Neutrophil (primary cell): Measurements from ENCODE around the gene MDH2.

Experiments
- H3K27ac ChIP-seq: fragments of 200-600 bp; sonication (generic); 2 replicates; pipeline ENCODE4 v1.5.1; 2016; ENCODE audit warnings: mild to moderate bottlenecking, moderate library complexity
- H3K27me3 ChIP-seq: fragments of 200-600 bp; sonication (generic); 2 replicates; pipeline ENCODE4 v1.6.0; 2016; ENCODE audit warnings: mild to moderate bottlenecking
- H3K36me3 ChIP-seq: fragments of 200-600 bp; sonication (generic); 2 replicates; pipeline ENCODE4 v1.5.1; 2017
- H3K4me1 ChIP-seq, 2 experiments: fragments of 200-600 bp in 1 of 2; sonication (generic) in 1 of 2; 1 replicate in 1 of 2; 2 replicates in 1 of 2; pipeline versions ENCODE4 v1.5.1 to v1.6.1; 2013 to 2016; ENCODE audit warnings: low read depth in 1 of 2, low read length in 1 of 2, mild to moderate bottlenecking in 1 of 2, moderate library complexity in 1 of 2; ENCODE audit not compliant: control insufficient read depth in 1 of 2, insufficient read depth in 1 of 2
- H3K4me3 ChIP-seq, 2 experiments: fragments of 200-600 bp in 1 of 2; sonication (generic) in 1 of 2; 1 replicate in 1 of 2; 2 replicates in 1 of 2; pipeline ENCODE4 v1.5.1; 2013 to 2016; ENCODE audit warnings: low read depth in 1 of 2, low read length in 1 of 2, mild to moderate bottlenecking in 1 of 2, moderate library complexity in 1 of 2
- H3K9me3 ChIP-seq: fragments of 200-600 bp; sonication (generic); 2 replicates; pipeline ENCODE4 v1.5.1; 2016
- TF ChIP-seq, protein P1 (sequence below): fragments of 200-600 bp; sonication (generic); IDR thresholded peaks from 2 replicates; pipeline ENCODE4 v1.5.1; 2016; ENCODE audit warnings: antibody characterized with exemption

The MDH2 gene

DNA sequence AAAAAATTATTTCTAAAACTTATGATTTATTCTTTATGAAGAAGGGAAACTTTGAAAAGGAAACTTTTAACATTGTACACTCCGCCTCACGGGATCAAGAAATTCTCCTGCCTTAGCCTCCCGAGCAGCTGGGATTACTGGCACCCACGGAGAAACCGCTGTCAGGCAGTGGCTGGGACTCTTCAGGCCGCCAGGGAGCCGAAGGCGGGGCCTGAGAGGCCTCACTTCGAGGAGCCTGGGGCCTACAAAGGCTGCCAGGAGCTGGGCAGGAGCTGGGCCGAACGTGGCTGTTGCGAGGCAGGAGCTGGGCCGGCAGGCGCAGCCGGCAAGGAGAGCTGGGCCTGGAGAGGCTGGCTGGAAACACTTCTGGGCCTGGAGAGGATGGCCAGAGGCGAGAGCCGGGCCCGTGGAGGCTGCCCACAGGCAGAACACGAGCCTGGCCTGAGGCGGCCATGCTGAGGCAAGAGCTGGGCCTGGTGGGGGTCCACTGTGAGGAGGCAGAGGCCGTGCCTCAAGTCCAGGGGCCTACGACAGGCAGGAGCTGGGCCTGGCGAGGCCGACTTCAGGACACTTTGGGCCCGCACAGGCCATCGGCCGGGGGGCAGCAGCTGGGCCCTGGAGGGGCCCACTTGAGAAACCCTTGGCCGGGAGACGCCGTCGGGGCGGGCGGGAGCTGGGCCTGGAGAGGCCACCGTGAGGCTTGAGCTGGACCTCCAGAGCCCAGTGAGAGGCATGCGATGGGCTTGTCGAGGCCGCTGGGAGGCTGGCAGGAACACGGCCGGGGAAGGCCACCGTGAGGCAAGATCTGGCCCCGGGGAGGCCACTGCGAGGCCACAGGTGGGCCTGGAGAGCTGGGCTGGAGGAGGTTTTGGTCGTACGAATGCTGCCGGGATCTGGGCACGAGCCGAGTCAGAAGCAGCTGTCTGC lies 23.7 kb downstream of the MDH2 start:
- H3K9me3 ChIP-seq, result no peaks in the 10 kb centered on the region
- H3K36me3 ChIP-seq, result peaks cover 10% of the 10 kb centered on the region
- no peaks in the 10 kb centered on the region for H3K27me3 ChIP-seq
- H3K27ac ChIP-seq, result no peak overlapping the region
- TF ChIP-seq, protein P1, sequence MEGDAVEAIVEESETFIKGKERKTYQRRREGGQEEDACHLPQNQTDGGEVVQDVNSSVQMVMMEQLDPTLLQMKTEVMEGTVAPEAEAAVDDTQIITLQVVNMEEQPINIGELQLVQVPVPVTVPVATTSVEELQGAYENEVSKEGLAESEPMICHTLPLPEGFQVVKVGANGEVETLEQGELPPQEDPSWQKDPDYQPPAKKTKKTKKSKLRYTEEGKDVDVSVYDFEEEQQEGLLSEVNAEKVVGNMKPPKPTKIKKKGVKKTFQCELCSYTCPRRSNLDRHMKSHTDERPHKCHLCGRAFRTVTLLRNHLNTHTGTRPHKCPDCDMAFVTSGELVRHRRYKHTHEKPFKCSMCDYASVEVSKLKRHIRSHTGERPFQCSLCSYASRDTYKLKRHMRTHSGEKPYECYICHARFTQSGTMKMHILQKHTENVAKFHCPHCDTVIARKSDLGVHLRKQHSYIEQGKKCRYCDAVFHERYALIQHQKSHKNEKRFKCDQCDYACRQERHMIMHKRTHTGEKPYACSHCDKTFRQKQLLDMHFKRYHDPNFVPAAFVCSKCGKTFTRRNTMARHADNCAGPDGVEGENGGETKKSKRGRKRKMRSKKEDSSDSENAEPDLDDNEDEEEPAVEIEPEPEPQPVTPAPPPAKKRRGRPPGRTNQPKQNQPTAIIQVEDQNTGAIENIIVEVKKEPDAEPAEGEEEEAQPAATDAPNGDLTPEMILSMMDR, result no peak
- H3K4me1 ChIP-seq, result peaks cover 7 to 20% of the 10 kb centered on the region in 2 experiments
- no peak overlapping the region for H3K4me3 ChIP-seq

DNA sequence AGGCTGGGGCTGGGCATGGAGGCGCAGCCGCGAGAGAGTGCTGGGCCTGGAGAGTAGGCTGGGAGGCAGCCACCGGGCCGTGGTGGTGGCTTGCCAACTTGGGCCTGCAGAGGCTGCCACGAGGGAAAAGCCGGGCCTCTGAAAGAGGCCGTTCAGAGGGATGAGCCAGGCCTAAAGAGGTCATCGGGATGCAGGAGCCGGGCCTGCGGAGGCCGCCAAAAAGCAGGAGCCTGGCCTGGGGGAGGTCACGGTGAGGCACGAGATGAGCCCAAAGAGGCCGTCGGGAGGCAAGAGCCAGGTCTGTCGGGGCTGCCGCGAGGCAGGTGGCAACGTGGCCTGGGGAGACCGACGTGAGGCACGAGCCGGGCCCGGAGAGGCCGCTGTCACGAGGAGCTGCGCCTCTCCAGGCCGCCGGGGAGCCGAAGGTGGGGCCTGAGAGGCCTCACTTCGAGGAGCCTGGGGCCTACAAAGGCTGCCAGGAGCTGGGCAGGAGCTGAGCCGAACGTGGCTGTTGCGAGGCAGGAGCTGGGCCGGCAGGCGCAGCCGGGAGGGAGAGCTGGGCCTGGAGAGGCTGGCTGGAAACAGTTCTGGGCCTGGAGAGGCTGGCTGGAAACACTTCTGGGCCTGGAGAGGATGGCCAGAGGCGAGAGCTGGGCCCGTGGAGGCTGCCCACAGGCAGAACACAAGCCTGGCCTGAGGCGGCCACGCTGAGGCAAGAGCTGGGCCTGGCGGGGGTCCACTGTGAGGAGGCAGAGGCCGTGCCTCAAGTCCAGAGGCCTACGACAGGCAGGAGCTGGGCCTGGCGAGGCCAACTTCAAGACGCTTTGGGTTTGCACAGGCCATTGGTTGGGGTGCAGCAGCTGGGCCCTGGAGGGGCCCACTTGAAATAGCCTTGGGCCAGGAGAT lies 24.6 kb downstream of the MDH2 start:
- no peak overlapping the region for H3K4me3 ChIP-seq
- H3K9me3 ChIP-seq, result no peaks in the 10 kb centered on the region
- no peak overlapping the region for H3K27ac ChIP-seq
- peaks cover 7 to 20% of the 10 kb centered on the region in 2 experiments for H3K4me1 ChIP-seq
- H3K36me3 ChIP-seq, result peaks cover 2% of the 10 kb centered on the region
- TF ChIP-seq, protein P1, result no peak
- H3K27me3 ChIP-seq, result no peaks in the 10 kb centered on the region

DNA sequence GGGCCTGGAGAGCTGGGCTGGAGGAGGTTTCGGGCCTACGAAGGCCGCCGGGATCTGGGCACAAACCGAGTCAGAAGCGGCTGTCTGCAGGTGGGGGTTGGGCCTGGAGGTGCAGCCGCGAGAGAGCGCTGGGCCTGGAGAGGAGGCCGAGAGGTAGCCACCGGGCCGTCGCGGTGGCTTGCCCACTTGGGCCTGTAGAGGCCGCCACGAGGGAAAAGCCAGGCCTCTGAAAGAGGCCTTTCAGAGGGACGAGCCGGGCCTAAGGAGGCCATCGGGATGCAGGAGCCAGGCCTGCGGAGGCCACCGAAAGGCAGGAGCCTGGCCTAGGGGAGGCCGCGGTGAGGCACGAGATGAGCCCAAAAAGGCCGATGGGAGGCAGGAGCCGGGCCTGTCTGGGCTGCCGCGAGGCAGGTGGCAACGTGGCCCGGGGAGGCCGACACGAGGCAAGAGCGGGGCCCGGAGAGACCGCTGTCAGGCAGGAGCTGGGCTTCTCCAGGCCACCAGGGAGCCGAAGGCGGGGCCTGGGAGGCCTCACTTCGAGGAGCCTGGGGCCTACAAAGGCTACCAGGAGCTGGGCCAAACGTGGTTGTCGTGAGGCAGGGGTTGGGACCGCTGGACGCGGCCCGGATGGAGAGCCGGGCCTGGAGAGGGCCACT lies 25.6 kb downstream of the MDH2 start:
- Histone ChIP-seq H3K27ac (no peak overlapping the region), H3K9me3 (no peaks in the 10 kb centered on the region), H3K4me3 (no peak overlapping the region), H3K4me1 (peaks cover 7 to 20% of the 10 kb centered on the region in 2 experiments), H3K36me3 (no peaks in the 10 kb centered on the region), H3K27me3 (no peaks in the 10 kb centered on the region)
- TF ChIP-seq, protein P1, result no peak

DNA sequence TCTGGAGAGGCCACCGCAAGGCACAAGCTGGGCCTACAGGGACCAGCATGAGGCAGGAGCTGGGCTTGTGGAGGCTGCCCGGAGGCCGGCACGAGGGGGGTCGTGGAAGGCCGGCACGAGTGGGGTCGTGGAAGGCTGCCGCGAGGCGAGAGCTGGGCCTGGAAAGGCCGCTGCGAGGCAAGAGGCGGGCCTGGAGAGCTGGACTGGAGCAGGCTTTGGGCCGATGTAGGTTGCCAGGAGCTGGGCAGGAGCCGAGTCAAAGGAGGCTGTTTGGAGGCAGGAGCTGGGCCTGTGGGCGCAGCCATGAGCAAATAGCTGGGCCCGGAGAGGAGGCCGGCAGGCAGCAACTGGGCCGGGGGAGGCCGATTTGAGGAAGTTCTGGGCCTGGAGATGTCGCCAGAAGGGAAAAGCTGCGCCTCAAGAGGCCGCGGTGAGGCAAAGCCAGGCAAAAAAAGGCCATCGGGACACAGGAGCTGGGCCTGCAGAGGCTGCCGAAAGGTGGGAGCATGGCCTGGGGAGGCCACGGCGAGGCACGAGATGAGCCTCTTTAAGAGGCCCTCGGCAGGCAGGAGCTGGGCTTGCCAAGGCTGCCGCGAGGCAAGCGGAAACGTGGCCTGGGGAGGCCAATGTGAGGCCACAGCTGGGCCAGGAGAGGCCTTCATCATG lies 26.5 kb downstream of the MDH2 start:
- Histone ChIP-seq H3K27me3 (no peaks in the 10 kb centered on the region), H3K27ac (no peak overlapping the region), H3K4me3 (no peak overlapping the region), H3K36me3 (no peaks in the 10 kb centered on the region), H3K4me1 (peaks cover under 1 to 15% of the 10 kb centered on the region in 2 experiments), H3K9me3 (no peaks in the 10 kb centered on the region)
- TF ChIP-seq, protein P1, result no peak

DNA sequence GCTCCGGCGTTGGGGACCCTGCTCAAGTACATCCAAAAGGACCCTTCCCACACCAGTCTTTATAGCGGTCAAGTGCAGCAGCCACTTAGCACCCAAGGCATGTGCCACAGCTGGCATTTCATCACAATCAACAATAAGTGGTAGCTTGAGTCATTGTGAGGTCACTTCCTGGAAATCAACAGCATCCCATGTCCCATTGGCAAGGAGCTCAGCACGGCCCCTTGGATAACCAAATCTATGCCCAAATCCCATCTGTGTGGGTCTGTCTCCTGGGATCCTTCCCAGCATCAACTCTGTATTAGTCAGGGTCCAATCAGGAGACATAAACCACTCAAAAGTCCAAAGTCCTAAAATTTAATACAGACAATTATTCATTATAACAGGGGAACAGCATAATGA lies 27.1 kb downstream of the MDH2 start:
- TF ChIP-seq, protein P1, result no peak
- Histone ChIP-seq H3K9me3 (no peaks in the 10 kb centered on the region), H3K36me3 (no peaks in the 10 kb centered on the region), H3K4me1 (peaks cover 0 to 11% of the 10 kb centered on the region in 2 experiments), H3K4me3 (no peak overlapping the region), H3K27me3 (no peaks in the 10 kb centered on the region), H3K27ac (no peak overlapping the region)
